Suppressor macrophage (primary cell): ENCODE results near the gene PTTG1IP2.
A peak's percentile ranks its signal among the peaks of the same experiment; 100 is the strongest.

Experiments used
- DNase-seq, 4 experiments: peaks; one replicate each; pipeline ENCODE4 v3.0.0-alpha.2; 2020 to 2022

The PTTG1IP2 gene

DNA sequence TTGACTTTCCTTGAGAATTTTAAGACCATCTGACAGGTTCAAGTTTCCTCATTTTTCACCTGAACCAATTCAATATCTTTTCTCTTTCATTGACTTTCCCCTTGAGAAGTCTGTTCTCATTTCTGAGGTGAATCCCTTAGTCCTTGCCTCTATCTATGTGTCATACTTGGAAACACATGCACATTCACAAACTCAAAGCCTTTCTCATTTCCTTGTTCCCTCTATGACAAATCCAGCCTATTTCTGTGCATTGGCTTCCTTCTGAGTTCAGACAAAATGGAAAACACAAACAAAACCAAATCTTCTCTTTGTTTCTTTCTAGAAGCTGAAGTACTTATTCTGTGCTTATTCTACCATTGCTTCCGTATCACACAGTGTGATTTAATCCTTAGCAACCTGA is 13.8 kb downstream of the PTTG1IP2 start:
- no peak for DNase-seq

DNA sequence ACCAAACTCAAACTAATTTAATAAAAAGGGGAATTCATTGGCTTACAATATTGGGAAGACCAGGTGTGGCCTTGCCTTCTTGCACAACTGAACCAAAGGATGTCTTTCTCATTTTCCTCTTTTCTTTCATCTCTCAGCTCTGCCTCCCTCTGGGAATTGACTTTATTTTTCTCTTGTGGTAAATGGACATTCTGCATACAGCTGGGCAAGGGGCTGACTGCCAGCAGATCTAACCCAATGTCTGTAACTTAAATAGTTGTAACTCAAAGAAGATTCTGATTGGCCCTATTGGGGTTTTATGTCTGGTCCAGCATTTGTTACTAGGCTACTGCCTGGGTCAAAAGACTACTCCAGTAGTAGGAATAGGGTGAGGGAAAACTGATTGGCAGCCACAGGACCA is 15.3 kb downstream of the PTTG1IP2 start:
- no peak for DNase-seq

DNA sequence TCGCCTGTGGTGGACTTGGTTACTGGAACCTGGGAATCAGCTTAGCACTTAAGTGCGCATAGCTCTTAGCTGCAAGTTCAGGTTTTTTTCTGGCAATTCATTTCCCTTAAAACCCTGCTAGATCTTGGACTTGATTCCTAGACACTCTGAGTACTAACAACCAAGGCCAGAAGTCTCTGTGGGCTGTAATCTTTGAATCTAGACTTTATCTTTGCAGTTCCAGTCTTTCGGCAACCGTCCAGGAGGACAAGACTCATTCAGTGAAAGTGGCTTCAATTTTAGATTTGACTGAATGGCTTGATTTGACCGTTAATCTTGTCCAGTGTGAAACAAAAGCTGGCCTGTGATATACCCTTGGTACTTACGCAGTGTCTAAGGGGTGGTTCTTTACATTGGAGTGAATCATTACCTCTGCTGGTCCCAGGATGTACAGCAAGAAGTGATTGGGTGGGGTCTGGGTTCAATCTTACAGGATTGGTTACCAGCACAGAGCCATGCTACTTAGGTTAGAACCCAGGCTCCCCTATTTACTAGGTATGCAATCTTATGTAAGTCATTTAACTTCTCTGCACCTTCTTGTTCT is 16.4 kb downstream of the PTTG1IP2 start:
- no peak for DNase-seq

DNA sequence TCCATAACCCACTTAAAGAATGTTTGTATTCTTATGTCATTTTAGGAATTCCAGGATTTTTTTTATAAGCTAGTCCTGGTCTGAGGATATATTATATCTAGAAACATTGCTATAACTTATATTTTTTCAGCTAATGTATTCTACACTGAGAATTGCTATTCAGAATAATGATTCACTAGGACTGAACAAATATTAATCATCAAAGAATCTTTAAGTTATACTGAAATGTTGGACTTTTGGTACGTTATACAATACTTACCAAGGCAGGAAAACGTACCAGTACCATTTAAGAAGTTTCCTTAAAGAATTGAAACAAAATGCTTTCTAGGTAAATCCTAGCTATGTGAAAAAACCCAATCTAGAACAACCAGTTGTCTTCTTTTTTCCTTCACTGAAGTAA is 18.4 kb downstream of the PTTG1IP2 start:
- DNase-seq: no peak

DNA sequence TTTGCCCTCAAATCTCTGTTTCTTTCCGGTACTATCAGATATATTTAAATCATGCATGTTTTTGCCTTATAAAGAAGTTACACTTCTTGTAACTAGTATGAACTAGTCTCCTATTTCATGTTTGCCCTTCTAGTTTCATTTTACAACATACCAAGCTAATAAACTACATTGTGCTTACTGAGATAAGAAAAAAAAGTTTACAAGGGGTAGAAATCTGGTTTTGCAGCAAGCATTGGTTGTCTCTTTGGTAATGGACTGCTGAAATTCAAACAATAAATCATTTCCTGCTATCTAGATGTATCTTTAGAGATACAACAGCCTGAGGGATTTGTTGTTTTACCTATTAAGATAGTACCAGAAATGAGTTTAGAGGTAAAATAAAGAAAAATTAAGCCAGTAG is 18.8 kb downstream of the PTTG1IP2 start:
- no peak for DNase-seq

DNA sequence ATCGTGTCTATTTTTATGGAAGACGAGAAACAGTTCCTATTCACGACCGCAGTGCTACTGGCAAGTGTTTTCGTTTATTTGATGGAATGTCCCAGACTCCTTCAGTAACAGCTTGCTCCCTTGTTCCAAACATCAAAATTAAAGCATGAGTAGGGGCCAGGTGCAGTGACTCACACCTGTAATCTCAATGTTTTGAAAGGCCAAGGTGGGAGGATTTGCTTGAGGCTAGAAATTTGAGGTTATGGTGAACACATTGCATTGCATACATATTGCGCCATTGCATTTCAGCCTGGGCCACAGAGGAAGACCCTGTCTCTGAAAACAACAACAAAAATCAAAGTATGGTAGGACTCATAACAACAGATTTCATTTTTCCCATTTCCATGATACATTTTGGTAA is 22.8 kb downstream of the PTTG1IP2 start:
- no peak for DNase-seq

DNA sequence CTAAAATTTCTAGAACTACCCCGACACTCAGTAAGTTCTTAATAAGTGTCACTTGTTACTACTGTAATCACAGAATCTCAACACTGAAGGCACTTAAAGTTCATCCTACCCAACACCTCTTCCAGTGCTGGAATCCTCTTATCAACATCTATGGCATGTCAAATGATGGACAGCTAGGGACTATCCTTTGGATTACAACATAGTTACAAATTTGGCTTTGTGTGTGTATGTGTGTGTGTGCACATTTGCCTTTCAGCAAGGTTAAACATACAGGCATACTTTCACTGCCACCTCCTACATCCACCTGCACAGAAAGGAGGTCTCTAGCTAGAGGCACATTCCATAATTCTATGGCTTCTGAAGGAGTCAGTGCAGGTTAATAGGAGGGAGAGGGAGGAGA is 25.8 kb downstream of the PTTG1IP2 start:
- DNase-seq: no peak

DNA sequence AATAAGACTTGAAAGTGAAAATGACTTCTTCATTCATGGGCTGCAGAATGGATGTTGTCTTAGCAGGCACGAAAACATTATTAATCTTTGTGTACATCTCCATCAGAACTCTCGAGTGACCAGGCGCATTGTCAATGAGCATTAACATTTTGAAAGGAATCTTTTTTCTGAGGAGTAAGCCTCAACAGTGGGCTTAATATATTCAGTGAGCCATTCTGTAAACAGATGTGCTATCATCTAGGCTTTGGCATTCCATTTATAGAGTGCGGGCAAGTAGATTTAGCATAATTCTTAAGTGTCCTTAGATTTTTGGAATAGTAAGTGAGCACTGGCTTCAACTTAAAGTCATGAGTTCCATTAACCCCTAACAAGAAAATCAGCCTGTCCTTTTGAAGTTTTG is 33.1 kb downstream of the PTTG1IP2 start:
- no peak for DNase-seq

DNA sequence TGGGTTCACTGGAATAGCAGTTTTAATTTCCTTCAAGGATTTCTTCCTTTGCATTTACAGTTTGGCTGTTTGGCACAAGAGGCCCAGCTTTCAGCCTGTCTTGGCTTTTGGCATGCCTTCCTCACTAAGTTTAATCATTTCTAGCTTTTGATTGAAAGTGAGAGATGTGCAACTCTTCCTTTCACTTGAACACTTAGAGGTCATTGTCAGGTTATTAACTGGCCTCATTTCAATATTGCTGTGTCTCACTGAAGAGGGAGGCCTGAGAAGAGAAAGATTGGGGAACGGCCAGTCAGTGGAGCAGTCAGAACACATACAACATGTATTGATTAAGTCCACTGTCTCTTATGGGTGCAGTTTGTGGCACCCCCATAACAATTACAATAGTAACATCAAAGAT is 33.9 kb downstream of the PTTG1IP2 start:
- DNase-seq: no peak

DNA sequence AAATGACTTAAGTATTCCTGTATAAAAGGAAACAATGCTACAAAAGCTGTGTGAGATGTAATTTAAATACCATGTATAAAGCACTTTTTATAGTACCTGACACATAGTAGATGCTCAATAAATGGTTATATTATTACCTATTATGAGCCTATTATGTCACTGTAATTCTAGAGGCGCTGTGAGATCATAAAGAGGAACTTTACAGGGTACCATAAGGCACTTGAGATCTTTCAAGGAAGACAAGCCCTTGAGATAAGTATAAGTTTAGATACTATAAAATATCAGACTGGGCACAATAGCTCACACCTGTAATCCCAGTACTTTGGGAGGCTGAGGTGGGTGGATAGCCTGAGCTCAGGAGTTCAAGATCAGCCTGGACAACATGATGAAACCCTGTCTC is 38.3 kb downstream of the PTTG1IP2 start:
- DNase-seq: no peak

DNA sequence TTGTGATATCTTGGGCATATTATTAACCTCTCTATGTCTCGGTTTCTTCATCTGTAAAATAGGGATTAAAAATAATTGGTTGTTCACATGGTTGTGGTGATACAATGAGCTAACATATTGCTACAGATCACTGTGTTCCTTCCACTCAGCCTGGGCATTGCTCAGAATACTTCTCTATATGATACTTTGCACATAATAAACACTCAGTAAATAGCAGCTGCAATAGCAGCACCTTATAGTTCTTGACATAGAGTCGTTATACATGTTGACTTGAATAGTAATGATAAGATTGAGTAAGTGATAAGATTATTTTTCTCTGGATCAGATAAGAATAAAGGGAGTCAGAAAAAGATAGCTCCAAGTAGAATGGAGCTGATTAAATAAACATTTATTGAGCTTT is 42.3 kb downstream of the PTTG1IP2 start:
- no peak for DNase-seq

DNA sequence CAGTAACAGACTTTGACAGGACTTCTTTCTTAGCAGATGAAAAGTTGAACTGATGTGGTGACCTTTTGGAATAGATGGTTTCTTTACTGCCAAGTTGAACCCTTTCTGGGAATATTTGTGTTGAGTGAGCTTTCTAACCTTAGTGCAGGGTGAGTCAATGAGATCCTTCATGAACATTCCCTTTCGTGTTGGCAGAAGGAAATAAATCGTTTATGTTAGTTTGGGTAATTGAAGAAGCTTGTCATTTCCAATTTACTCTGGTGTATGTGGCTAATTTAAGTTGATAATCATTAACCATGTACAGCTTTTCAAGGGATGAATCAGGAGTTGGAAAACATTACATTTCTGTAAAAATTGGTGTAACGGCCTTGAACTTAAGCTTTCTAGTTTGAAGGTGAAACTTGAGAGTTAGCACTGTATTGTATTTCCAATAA is 43.4 kb downstream of the PTTG1IP2 start:
- DNase-seq: no peak

DNA sequence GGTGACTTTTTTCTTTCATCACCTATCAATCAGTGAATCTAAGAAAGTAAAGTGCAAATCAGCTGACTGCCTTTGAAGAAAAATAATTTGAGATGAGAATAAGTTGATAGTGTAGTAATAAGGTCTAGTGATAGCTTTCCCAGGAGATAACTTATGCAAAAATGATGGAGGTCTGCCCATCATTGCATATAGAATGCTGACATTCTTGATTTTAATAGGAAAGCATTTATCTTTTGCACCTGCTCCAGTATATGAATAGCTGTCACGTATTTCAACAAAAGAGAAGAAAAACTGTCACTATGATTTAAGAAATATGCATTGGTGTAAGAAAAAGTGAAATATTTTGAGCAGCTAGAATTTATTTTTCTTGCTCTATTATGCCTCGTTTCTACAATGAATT is 46.8 kb downstream of the PTTG1IP2 start:
- DNase-seq: no peak

DNA sequence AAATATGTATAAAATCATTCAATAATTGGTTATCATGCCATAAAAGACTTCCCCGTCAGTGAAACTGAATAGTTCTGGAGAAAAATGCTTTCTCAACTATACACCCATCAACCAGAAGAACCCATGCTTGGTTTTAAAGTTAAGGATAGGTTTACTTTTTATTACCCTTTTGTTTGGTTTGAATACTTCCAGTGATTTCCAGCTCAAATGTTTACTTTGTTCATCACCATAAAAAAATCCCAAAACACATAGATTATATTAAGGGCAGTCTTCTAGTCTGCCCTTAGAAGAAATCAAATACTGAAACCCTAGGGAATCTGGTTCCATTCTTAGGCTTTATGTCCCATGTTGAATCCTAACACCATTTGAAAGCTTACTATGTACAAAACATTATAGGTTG is 49.2 kb downstream of the PTTG1IP2 start:
- DNase-seq: no peak

DNA sequence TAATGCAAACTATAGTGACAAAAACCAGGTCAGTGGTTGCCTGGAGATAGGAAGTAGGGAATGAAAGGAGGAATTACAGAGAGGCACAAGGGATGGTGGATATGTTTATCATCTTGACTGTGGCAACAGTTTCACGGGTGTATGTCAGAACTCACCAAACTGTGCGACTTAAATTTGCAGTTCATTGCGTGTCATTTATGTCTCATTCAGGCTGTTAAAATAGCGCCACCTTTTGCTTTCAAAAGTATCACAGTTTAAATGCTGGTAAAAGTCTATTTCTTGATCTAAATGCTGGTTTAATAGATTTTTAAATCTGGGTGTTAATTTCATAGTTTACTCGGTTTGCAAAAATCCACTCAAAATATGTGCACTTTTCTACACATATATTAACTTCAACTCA is 51.0 kb downstream of the PTTG1IP2 start:
- DNase-seq: peak in 2 of 4 experiments; percentile 14

DNA sequence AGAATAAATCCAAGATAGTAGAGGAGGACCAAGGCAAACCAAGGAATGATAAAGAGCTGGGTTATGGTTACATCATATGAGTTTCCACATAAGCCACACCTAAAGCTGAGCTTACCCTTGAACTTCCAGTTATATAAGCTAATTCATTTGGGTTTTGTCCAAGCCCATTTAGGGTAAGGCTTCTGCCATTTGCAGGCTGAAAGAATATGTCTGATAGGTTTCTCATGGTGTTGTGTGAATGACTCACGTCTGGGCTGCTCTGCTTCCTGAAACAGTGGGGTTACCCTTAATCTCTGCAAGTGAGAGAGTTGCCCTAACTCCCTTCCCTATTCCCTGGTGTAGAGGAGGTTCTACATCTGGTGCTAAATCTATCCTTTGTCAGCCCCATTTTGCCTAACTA is 60.8 kb downstream of the PTTG1IP2 start:
- DNase-seq: peak; percentile 51 to 80 (median 64)

DNA sequence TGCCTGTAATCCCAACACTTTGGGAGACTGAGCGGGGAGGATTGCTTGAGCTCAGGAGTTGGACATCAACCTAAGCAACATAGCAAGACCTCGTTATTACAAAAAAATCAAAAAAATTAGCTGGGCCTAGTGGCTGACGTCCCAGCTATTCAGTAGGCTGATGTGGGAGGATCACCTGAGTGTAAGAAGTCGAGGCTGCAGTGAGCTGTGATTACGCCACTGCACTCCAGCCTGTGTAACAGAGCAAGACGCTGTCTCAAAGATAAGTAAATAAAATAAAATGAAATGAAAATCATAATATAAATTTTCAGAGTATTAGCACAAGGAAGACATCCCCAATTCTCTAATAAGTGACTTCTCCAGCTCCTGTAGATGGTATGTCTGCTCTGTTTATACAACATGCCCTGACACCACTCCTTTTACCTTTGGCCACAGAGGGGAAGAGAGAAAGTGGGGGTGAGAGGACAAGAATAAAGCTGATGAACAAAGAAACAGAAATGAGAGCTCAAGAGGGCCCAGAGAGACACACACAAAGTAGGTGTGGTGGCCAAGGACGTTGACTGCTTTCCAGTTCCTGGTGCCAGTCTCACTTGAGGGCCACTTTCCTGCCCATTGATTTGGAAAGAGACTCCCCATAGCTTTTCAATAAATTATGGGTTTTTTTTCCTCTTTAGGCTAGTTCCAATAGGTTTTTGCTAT is 62.9 kb downstream of the PTTG1IP2 start:
- no peak for DNase-seq

DNA sequence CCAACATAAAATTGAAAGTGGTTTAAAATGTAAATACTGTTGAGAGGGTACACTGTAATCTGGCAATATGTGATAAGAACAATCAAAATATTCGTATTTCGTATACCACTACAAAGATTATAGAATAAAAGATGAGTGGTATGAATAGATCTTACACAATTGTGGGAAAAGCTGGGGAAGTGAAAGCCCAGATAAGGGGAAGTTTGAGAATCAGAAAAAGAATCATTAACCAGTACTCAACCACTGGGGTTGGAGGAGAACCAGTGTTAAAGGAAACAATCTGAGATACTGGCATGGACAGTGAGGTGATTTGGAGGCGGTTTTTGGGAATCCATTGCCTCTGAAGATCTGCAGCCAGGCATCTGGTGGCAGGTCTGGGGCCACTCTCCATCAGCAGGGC is 67.0 kb downstream of the PTTG1IP2 start:
- DNase-seq: peak; percentile 51 to 83 (median 66)

DNA sequence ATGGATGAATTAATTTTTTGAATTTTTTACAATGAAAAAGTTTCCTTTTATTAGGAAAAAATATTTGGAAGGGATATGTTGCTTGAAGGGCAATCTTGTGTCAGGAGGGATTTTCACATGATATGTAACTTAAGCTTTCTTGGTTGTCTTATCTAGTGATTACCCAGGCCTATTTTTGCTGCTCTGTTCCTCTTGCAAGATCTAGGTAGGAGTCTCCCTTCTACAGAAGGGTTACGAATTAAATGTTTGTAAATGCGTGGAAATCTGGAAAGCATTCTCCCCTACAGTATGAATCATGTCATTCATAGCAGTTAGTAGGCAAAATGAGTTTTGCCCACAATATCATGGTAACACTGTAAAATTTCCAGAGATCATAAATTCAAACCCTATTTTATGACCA is 69.0 kb downstream of the PTTG1IP2 start:
- no peak for DNase-seq

DNA sequence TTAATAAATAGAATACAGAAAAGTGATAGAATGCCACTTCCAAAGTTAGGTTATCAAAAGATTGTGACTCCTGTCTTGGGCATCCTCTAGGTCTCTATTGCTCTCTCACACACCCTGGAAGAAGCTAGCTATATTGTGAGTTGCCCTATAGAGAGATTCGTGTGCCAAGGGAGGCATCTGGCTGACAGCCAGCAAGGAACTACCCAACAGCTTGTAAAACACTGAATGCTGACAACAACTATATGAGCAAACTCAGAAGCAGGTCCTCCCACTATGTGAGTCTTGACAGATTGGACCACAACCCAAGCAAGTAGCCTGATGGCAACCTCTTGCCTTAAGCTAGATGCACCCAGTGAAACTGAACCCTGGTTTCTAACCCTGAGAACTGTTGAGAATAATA is 71.0 kb downstream of the PTTG1IP2 start:
- peak in 1 of 4 experiments; percentile 10 for DNase-seq

DNA sequence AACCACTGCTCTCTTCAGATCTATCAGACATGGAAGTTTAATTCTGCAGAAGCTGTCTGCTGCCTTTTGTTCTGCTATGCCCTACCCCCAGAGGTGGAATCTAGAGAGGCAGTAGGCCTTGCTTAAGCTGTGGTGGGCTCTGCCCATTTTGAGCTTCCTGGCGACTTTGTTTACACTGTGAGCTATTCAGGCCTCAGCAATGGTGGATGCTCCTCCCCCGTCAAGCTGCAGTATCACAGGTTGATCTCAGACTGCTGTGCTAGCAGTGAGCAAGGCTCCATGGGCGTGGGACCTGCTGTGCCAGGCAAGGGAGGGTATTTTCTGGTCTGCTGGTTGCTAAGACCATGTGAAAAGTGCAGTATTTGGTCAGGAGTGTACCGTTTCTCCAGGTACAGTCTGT is 81.6 kb downstream of the PTTG1IP2 start:
- no peak for DNase-seq

DNA sequence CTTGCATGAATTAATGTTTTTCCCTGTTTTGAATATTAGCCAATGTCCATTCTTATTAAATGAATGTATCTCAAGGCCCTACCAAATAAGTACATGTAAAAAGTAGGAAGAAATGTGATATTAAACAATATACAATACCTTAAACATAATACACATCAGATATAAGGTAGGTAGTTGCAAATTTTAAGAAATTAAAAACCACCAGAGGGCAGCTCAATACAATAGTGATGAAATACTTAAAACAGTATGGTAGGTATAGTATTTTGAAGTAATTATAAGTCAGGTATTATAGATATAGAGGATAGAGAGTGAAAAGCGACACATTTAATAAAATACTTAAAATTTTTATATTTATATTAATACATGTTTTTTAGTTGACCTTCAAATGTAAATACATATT is 83.1 kb downstream of the PTTG1IP2 start:
- peak in 2 of 4 experiments; percentile 44 to 59 for DNase-seq

DNA sequence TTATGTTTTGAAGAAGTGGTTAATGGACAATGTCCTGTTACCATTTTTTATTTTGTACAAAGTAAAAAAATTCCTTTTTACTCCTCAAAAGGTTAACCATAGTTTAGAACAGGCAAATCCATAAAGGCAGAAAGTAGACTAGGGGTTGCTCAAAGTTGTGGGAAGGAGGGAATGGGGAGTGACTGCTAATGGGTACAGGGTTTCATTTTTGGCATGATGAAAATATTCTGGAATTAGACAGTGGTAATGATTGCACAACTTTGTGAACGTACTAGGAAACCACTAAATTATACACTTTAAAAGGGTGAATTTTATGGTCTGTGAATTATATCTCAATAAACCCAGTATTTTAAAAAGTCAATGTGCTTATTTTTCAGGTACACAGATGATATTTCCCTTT is 91.3 kb downstream of the PTTG1IP2 start:
- no peak for DNase-seq
